ENCODE measurements around the gene CACNA1C. TPM values are rescaled to one million over a fixed set of nuclear protein-coding genes. Genes with fewer than 3 reads are reported as not detected.

CACNA1C gene
- total RNA-seq, 4 donors from 2014 or later = 0.38 to 2.4 (median 1.4) TPM

GRCh38 chr12:2198005-2198501 is 145.3 kb downstream of the CACNA1C start:
- no peak overlapping the region for H3K4me3 ChIP-seq (ENCODE audit: low read depth, poor library complexity, severe bottlenecking)
- 48 to 53% methylated on average over 13 to 18 of the region's 18 CpGs for WGBS, 2 donors
- TF ChIP-seq CTCF (IDR thresholded peaks at IDR 0.05) (no peak), POLR2A (IDR thresholded peaks at IDR 0.05) (no peak)
- intact Hi-C loops (cut with DNase I; ENCODE audit: low total_unique reads) = no loop called here
- DNase-seq (ENCODE audit: low spot score in 2 of 2) = no peak

GRCh38 chr12:2198542-2198941 is 145.8 kb downstream of the CACNA1C start:
- no peak for DNase-seq (ENCODE audit: low spot score in 2 of 2)
- TF ChIP-seq CTCF (IDR thresholded peaks at IDR 0.05) = no peak
- no peak for TF ChIP-seq POLR2A (IDR thresholded peaks at IDR 0.05)
- no peak overlapping the region for H3K4me3 ChIP-seq (ENCODE audit: low read depth, poor library complexity, severe bottlenecking)
- WGBS, 2 donors = 68 to 75% methylated on average over 5 of the region's 5 CpGs
- intact Hi-C loops (cut with DNase I; ENCODE audit: low total_unique reads) = no loop called here

- no peak for DNase-seq (ENCODE audit: low spot score in 2 of 2)
- no peak for TF ChIP-seq CTCF (IDR thresholded peaks at IDR 0.05)
- no peak for TF ChIP-seq POLR2A (IDR thresholded peaks at IDR 0.05)
- no peak overlapping the region for H3K4me3 ChIP-seq (ENCODE audit: low read depth, poor library complexity, severe bottlenecking)
- 77 to 94% methylated on average over 7 of the region's 7 CpGs for WGBS, 2 donors
- intact Hi-C loops (cut with DNase I; ENCODE audit: low total_unique reads) = no loop called here
These were observed 153.2 kb downstream of the CACNA1C start for GRCh38 chr12:2205996-2206395.

GRCh38 chr12:2208837-2209635 is 156.2 kb downstream of the CACNA1C start:
- peak in 1 of 2 donors; percentile 63 for DNase-seq (ENCODE audit: low spot score in 2 of 2)
- TF ChIP-seq POLR2A (IDR thresholded peaks at IDR 0.05) (no peak), CTCF (IDR thresholded peaks at IDR 0.05) (no peak)
- WGBS, 2 donors = 87 to 88% methylated on average over 18 of the region's 18 CpGs

GRCh38 chr12:2211119-2211518 is 158.3 kb downstream of the CACNA1C start:
- TF ChIP-seq CTCF (IDR thresholded peaks at IDR 0.05) = no peak
- no peak for TF ChIP-seq POLR2A (IDR thresholded peaks at IDR 0.05)
- H3K4me3 ChIP-seq (ENCODE audit: low read depth, poor library complexity, severe bottlenecking) = no peak overlapping the region
- peak in 1 of 2 donors; percentile 14 for DNase-seq (ENCODE audit: low spot score in 2 of 2)
- 87 to 97% methylated on average over 3 of the region's 3 CpGs for WGBS, 2 donors
- intact Hi-C loops (cut with DNase I; ENCODE audit: low total_unique reads) = no loop called here

More at GRCh38 chr12:2208837-2209635, 156.2 kb downstream of the CACNA1C start:
- no peak overlapping the region for H3K4me3 ChIP-seq (ENCODE audit: low read depth, poor library complexity, severe bottlenecking)
- intact Hi-C loops (cut with DNase I; ENCODE audit: low total_unique reads) = no loop called here
